ENCODE measurements around the gene ZDHHC11. TPM values are rescaled to one million over a fixed set of nuclear protein-coding genes. Genes with fewer than 3 reads are reported as not detected.
"Not testable (repeated sequence)": the region's sequence is repeated elsewhere in the genome, so short reads cannot be mapped to it uniquely, and the experiment has no call there.

ZDHHC11 gene
- total RNA-seq, 1 donor from 2014 or later, result 6.3 TPM

DNA sequence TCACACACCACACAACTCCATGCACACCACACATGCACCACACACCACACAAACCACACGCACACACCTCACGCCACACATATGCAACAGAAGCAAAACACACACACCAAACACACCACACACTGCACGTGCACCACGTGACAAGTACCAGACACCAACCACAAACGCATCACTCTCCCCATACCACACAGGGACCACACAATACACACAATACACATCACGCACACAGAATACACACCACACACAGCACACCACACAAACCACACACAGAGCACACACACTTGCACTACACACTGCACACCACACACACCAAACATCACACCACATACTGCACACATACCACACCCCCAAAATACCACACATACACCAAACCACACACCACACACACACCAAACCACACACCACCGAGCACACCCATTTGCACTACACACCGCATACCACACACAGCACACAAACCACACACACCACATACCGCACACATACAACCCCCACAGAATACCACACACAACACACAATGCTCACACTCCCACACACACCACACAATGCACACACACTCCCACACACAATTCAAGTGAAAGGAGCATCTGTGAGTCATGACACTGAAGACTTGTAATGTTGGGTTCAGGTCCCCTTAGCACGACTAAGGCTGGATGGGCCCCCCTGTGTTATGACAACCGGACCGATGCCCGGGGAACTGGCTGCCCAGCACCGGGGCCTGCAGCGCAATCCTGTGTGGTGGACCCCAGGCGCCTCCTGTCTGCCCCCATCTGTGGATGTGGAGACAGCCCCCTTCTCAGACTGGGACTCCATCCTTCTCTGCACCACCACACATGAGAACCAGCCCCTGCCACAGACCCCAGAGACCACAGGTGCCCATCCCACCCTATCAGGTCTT lies 6.0 kb upstream of the ZDHHC11 start:
- no peak overlapping the region for H3K4me3 Mint-ChIP-seq (ENCODE audit: unreplicated experiment)
- DNase-seq (ENCODE audit: extremely low spot score, unreplicated experiment), result no peak
- H3K27me3 Mint-ChIP-seq (ENCODE audit: unreplicated experiment), result peaks cover 6% of the 10 kb centered on the region
- TF ChIP-seq, protein P1, sequence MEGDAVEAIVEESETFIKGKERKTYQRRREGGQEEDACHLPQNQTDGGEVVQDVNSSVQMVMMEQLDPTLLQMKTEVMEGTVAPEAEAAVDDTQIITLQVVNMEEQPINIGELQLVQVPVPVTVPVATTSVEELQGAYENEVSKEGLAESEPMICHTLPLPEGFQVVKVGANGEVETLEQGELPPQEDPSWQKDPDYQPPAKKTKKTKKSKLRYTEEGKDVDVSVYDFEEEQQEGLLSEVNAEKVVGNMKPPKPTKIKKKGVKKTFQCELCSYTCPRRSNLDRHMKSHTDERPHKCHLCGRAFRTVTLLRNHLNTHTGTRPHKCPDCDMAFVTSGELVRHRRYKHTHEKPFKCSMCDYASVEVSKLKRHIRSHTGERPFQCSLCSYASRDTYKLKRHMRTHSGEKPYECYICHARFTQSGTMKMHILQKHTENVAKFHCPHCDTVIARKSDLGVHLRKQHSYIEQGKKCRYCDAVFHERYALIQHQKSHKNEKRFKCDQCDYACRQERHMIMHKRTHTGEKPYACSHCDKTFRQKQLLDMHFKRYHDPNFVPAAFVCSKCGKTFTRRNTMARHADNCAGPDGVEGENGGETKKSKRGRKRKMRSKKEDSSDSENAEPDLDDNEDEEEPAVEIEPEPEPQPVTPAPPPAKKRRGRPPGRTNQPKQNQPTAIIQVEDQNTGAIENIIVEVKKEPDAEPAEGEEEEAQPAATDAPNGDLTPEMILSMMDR (IDR thresholded peaks at IDR 0.05), result no peak
- H3K4me1 Mint-ChIP-seq (ENCODE audit: unreplicated experiment), result no peaks in the 10 kb centered on the region
- no peak overlapping the region for H3K27ac Mint-ChIP-seq (ENCODE audit: unreplicated experiment)
- H3K9me3 Mint-ChIP-seq (ENCODE audit: unreplicated experiment), result no peaks in the 10 kb centered on the region
- no peaks in the 10 kb centered on the region for H3K36me3 Mint-ChIP-seq (ENCODE audit: unreplicated experiment)

DNA sequence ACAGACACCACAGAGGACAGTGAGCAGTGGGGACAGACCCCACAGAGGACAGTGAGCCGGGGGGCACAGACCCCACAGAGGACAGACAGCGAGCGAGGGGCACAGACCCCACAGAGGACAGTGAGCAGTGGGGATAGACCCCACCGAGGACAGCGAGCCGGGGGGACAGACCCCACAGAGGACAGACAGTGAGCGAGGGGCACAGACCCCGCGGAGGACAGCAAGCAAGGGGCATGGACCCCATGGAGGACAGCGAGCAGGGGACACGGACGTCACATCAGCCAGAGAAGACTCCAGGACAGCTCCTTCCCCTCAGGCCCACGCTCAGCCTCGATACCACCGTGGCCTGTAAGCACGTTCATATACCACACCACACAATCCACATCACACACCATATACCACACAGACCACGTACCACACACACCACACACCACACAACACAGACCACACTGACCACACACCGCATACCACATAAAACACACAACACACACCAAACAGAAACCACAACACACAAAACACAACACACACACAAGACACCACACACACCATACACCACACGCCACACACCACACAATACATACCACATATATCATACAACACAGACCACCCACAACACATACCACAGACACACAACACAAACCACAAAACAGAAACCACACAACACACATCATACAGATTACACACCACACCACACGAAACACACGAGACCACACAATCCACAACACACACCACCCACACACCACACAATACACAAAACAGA lies 5.2 kb upstream of the ZDHHC11 start:
- Mint-ChIP-seq H3K27me3 (ENCODE audit: unreplicated experiment) (peaks cover 6% of the 10 kb centered on the region), H3K4me1 (ENCODE audit: unreplicated experiment) (no peaks in the 10 kb centered on the region), H3K4me3 (ENCODE audit: unreplicated experiment) (no peak overlapping the region), H3K9me3 (ENCODE audit: unreplicated experiment) (no peaks in the 10 kb centered on the region), H3K27ac (ENCODE audit: unreplicated experiment) (no peak overlapping the region), H3K36me3 (ENCODE audit: unreplicated experiment) (no peaks in the 10 kb centered on the region)
- no peak for DNase-seq (ENCODE audit: extremely low spot score, unreplicated experiment)
- TF ChIP-seq, protein P1 (IDR thresholded peaks at IDR 0.05), result no peak

DNA sequence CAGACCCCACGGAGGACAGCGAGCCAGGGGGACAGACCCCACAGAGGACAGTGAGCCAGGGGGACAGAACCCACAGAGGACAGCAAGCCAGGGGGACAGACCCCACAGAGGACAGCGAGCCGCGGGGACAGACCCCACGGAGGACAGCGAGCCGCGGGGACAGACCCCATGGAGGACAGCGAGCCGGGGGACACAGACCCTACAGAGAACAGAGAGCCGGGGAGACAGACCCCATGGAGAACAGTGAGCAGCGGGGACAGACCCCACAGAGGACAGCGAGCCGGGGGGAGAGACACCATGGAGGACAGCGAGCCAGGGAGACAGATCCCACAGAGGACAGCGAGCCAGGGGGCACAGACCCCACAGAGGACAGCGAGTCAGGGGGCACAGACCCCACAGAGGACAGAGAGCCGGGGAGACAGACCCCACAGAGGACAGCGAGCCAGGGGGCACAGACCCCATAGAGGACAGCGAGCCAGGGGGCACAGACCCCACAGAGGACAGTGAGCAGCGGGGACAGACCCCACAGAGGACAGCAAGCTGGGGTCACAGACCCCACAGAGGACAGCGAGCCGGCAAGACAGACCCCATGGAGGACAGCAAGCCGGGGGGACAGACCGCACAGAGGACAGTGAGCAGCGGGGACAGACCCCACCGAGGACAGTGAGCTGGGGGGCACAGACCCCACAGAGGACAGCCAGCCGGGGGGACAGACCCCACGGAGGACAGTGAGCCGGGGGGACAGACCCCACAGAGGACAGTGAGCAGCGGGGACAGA lies 4.4 kb upstream of the ZDHHC11 start:
- DNase-seq (ENCODE audit: extremely low spot score, unreplicated experiment), result no peak
- H3K9me3 Mint-ChIP-seq (ENCODE audit: unreplicated experiment), result no peaks in the 10 kb centered on the region

DNA sequence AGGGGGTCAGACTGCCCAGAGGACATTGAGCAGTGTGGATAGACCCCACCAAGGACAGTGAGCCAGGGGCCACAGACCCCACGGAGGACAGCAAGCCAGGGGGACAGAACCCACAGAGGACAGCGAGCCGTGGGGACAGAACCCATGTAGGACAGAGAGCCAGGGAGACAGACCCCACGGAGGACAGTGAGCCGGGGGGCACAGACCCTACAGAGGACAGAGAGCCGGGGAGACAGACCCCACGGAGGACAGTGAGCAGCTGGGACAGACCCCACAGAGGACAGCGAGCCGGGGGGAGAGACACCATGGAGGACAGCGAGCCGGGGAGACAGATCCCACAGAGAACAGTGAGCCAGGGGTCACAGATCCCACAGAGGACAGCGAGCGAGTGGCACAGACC lies 3.4 kb upstream of the ZDHHC11 start:
- no peaks in the 10 kb centered on the region for H3K36me3 Mint-ChIP-seq (ENCODE audit: unreplicated experiment)
- no peaks in the 10 kb centered on the region for H3K9me3 Mint-ChIP-seq (ENCODE audit: unreplicated experiment)
- no peaks in the 10 kb centered on the region for H3K4me1 Mint-ChIP-seq (ENCODE audit: unreplicated experiment)
- DNase-seq (ENCODE audit: extremely low spot score, unreplicated experiment), result no peak
- H3K27me3 Mint-ChIP-seq (ENCODE audit: unreplicated experiment), result peaks cover 6% of the 10 kb centered on the region
- TF ChIP-seq, protein P1 (IDR thresholded peaks at IDR 0.05), result no peak
- H3K4me3 Mint-ChIP-seq (ENCODE audit: unreplicated experiment), result no peak overlapping the region
- H3K27ac Mint-ChIP-seq (ENCODE audit: unreplicated experiment), result no peak overlapping the region

More for the DNA sequence above, 4.4 kb upstream of the ZDHHC11 start:
- TF ChIP-seq, protein P1 (IDR thresholded peaks at IDR 0.05), result no peak
- H3K36me3 Mint-ChIP-seq (ENCODE audit: unreplicated experiment), result no peaks in the 10 kb centered on the region
- no peaks in the 10 kb centered on the region for H3K4me1 Mint-ChIP-seq (ENCODE audit: unreplicated experiment)
- peaks cover 6% of the 10 kb centered on the region for H3K27me3 Mint-ChIP-seq (ENCODE audit: unreplicated experiment)
- H3K4me3 Mint-ChIP-seq (ENCODE audit: unreplicated experiment), result no peak overlapping the region
- no peak overlapping the region for H3K27ac Mint-ChIP-seq (ENCODE audit: unreplicated experiment)

DNA sequence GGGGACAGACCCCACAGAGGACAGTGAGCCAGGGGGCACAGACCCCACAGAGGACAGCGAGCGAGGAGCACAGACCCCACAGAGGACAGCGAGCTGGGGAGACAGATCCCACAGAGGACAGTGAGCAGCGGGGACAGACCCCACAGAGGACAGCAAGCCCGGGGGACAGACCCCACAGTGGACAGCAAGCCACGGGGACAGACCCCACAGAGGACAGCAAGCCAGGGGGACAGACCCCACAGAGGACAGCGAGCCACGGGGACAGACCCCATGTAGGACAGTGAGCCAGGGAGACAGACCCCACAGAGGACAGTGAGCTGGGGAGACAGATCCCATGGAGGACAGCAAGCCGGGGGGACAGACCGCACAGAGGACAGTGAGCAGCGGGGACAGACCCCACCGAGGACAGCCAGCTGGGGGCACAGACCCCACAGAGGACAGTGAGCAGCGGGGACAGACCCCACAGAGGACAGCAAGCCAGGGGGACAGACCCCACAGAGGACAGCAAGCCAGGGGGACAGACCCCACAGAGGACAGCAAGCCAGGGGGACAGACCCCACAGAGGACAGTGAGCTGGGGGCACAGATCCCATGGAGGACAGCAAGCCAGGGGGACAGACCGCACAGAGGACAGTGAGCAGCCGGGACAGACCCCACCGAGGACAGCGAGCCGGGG lies 2.8 kb upstream of the ZDHHC11 start:
- not testable (repeated sequence) for DNase-seq (ENCODE audit: extremely low spot score, unreplicated experiment); H3K4me1 Mint-ChIP-seq (ENCODE audit: unreplicated experiment); H3K9me3 Mint-ChIP-seq (ENCODE audit: unreplicated experiment); H3K36me3 Mint-ChIP-seq (ENCODE audit: unreplicated experiment); H3K27ac Mint-ChIP-seq (ENCODE audit: unreplicated experiment); H3K27me3 Mint-ChIP-seq (ENCODE audit: unreplicated experiment); H3K4me3 Mint-ChIP-seq (ENCODE audit: unreplicated experiment)
